Measurements from ENCODE around the gene MBOAT7.

Gene MBOAT7

GRCh38 chr19:54138489-54139256 lies 50.7 kb downstream of the MBOAT7 start:
- Histone ChIP-seq H3K4me1 (ENCODE audit: low read depth, poor library complexity, severe bottlenecking) (peaks cover 16% of the 10 kb centered on the region), H4K20me1 (ENCODE audit: insufficient read depth) (no peaks in the 10 kb centered on the region), H3K9ac (peak overlapping the region; percentile 99), H3K79me2 (ENCODE audit: insufficient read depth, low read depth) (peaks cover 53% of the 10 kb centered on the region), H3K4me3 (IDR thresholded peaks at IDR 0.05; ENCODE audit: insufficient read depth, low read depth, low read length) (peak overlapping the region; percentile 31), H2AFZ (ENCODE audit: low read depth) (no peak overlapping the region), H3K27ac (no peak overlapping the region), H3K36me3 (ENCODE audit: insufficient read depth) (no peaks in the 10 kb centered on the region), H3K4me2 (peak overlapping the region; percentile 43), H3K27me3 (ENCODE audit: insufficient read depth, low read depth) (no peaks in the 10 kb centered on the region)
- no peak for TF ChIP-seq CTCF (conservative IDR thresholded peaks at IDR 0.05; ENCODE audit: low read depth, low read length)

DNA sequence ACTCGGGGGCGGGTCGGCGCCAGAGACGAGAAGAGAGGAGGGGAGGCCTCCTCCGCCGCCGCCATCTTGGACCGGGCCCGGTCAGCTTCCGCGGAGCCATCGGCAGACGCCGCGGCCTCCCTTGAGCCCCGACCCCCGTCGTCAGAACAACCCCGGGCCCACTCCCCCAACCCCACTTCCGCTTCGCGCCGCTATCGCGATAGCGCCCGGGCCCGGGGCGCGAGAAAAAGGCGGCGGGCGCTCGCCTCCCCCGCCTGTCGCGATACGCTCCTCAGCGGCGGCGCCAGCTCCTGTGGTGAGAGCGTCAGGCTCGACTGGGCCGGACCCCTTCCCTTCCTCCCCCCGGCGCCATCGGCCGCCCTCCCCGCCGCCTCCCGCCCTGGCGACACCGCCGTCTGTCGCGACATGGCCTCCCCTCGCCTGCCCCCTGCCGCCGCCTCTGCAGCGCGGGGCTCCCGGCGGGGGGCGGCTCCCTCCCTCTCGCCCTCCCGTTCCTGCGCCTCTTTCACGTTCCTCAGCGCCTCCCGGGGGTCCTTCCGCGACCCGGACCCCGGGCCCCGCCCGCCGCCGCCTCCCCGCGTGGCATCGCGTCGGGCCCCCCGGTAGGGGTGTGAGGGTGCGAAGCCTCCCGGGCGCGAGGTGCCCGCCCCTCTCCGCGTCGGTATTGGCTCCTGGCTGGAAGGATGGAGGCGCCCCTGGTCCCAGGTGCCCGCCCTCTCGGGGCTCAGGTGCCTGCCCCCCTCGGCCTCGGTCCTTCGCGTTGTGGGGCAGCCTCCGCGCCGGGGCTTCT lies 51.5 kb downstream of the MBOAT7 start, which contains the start of gene CNOT3:
Gene CNOT3, plus strand, starts transcription at position 64 of the 790 bp plus-strand sequence. CDS start 5,217 bp downstream, outside the sequence.
- Histone ChIP-seq H3K36me3 (ENCODE audit: insufficient read depth) (no peaks in the 10 kb centered on the region), H2AFZ (ENCODE audit: low read depth) (peak within 1 kb of the TSS; percentile 72), H3K4me2 (peak within 1 kb of the TSS; percentile 95), H4K20me1 (ENCODE audit: insufficient read depth) (no peaks in the 10 kb centered on the region), H3K79me2 (ENCODE audit: insufficient read depth, low read depth) (peaks cover 51% of the 10 kb centered on the region), H3K4me3 (IDR thresholded peaks at IDR 0.05; ENCODE audit: insufficient read depth, low read depth, low read length) (peak within 1 kb of the TSS; percentile 31), H3K9ac (peak within 1 kb of the TSS; percentile 99), H3K27me3 (ENCODE audit: insufficient read depth, low read depth) (no peaks in the 10 kb centered on the region), H3K4me1 (ENCODE audit: low read depth, poor library complexity, severe bottlenecking) (peaks cover 16% of the 10 kb centered on the region), H3K27ac (peak within 1 kb of the TSS; percentile 84)
- no peak for TF ChIP-seq CTCF (conservative IDR thresholded peaks at IDR 0.05; ENCODE audit: low read depth, low read length)

GRCh38 chr19:54136864-54137698 lies 52.3 kb downstream of the MBOAT7 start:
- Histone ChIP-seq H3K27me3 (ENCODE audit: insufficient read depth, low read depth) (no peaks in the 10 kb centered on the region), H3K9ac (peak overlapping the region; percentile 99), H2AFZ (ENCODE audit: low read depth) (peak overlapping the region; percentile 72), H3K79me2 (ENCODE audit: insufficient read depth, low read depth) (peaks cover 43% of the 10 kb centered on the region), H3K4me2 (peak overlapping the region; percentile 95), H3K27ac (peak overlapping the region; percentile 84), H3K36me3 (ENCODE audit: insufficient read depth) (no peaks in the 10 kb centered on the region), H4K20me1 (ENCODE audit: insufficient read depth) (no peaks in the 10 kb centered on the region), H3K4me1 (ENCODE audit: low read depth, poor library complexity, severe bottlenecking) (peaks cover 16% of the 10 kb centered on the region), H3K4me3 (IDR thresholded peaks at IDR 0.05; ENCODE audit: insufficient read depth, low read depth, low read length) (no peak overlapping the region)
- no peak for TF ChIP-seq CTCF (conservative IDR thresholded peaks at IDR 0.05; ENCODE audit: low read depth, low read length)
